Subcutaneous abdominal adipose tissue (tissue), 5 donors: ENCODE measurements around the gene SCARF2.
A peak's percentile ranks its signal among the peaks of the same experiment; 100 is the strongest.

ENCODE experiments used
- H3K27ac ChIP-seq: one replicate; pipeline ENCODE4 v1.7.0; 2013; ENCODE audit warnings: low read depth, mild to moderate bottlenecking, inconsistent platforms, low read length, moderate library complexity
- H3K27me3 ChIP-seq, 5 donors: one replicate each; pipeline ENCODE4 v1.7.0; 2013; ENCODE audit warnings: low read length in 5 of 5, inconsistent platforms in 1 of 5; ENCODE audit not compliant: control insufficient read depth in 5 of 5, insufficient read depth in 4 of 5
- H3K36me3 ChIP-seq, 5 donors: one replicate each; pipeline ENCODE4 v1.7.0; 2013; ENCODE audit warnings: low read length in 5 of 5; ENCODE audit not compliant: control insufficient read depth in 5 of 5, insufficient read depth in 5 of 5
- H3K4me1 ChIP-seq, 5 donors: one replicate each; pipeline ENCODE4 v1.7.0; 2013; ENCODE audit warnings: low read length in 5 of 5, mild to moderate bottlenecking in 3 of 5, moderate library complexity in 1 of 5; ENCODE audit not compliant: control insufficient read depth in 5 of 5, insufficient read depth in 5 of 5
- H3K4me3 ChIP-seq, 5 donors: one replicate each; pipeline ENCODE4 v1.7.0; 2013; ENCODE audit warnings: low read length in 5 of 5, low read depth in 1 of 5
- H3K9ac ChIP-seq, 5 donors: one replicate each; pipeline ENCODE4 v1.7.0; 2013; ENCODE audit warnings: low read length in 5 of 5, mild to moderate bottlenecking in 4 of 5, moderate library complexity in 3 of 5
- H3K9me3 ChIP-seq, 5 donors: one replicate each; pipeline ENCODE4 v1.7.0; 2013; ENCODE audit warnings: low read length in 5 of 5; ENCODE audit not compliant: control insufficient read depth in 5 of 5
- donor health status: healthy.
- donor health status: healthy.
- donor health status: healthy.
- donor health status: healthy.
- donor health status: healthy.

SCARF2 gene

DNA sequence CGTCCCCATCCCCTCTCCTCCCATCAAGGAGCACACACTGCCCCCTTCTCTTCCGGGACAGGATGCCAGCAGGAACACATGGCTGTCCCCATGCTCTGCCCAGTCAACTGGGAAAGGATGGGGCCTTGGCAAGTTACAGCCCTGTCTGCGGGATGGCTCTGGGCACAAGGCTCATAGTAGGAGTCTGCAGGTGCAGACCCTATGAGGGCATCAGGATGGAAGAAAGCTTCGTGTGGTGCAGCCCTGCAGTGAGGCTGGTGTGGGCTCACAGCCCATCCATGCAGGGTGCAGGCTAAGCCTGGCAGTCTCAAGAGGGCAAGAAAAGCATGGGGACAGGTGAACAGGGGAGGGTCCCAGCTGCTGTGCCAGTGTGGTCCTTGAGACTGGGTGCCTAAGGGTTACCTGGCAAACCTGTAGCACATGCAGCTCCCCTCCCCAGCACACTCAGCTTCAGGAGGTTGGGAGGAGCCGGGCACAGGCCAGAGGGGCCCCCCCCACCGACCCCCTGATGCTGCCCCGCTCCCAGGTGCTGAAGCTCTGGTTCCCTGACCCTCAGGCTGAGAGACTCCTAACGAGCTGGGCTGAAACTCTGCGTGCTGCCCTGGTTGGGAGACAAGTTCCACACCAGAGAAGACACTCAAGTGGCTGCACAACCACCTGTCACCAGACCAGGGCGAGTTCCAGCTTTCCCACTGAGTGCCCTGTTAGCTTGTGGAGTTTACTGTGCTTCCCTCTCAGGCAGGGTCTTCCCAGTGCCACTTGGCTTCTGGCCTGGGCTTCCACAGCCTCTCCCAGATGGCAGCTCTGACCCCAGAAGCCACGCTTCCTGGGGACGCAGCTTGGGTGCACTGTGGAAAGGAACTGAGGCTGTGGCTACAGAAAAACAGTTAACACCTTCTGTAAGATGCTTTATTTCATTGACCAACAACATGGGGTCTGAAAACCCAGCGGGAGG, 3.3 kb upstream of the SCARF2 start:
- Histone ChIP-seq H3K27me3 (peaks cover 0 to 6% (median under 1%) of the 10 kb centered on the region in 5 donors), H3K9ac (peak overlapping the region in 1 of 5 donors; percentile 8), H3K4me1 (peaks cover 0 to 44% (median 33%) of the 10 kb centered on the region in 5 donors), H3K36me3 (peaks cover 0 to 52% (median 30%) of the 10 kb centered on the region in 5 donors), H3K27ac (no peak overlapping the region), H3K4me3 (no peak overlapping the region), H3K9me3 (no peaks in the 10 kb centered on the region)

DNA sequence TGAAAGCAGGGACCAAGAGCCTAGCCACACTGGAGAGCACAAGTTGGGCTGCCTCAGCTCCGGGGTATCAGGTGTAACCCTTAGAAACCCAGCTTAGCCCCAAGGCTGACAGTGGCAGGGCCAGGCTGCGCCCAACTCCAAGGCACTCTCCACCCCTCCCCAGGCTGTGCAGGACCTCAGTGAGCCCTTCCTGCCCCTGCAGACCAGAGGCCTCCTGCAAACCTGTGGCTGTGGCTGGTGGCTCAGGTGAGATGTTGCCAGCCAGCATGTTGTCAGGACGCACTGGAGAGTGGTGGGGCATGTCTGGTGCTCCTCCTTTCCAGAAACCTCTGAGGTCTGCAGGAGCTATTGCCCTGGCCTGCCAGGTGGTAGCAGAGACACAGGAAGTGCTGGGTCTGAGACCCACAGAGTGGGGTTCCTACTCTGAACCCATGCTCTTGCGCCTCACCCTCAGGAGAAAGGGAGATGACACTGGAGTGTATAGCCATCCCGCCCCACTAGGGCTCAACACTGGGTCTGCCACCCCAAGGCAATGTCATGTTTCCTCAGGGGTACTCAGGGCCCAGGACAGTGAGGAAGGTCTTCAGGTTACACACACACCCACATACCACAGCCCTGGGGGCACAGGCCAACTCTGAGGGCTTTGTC, 2.4 kb upstream of the SCARF2 start:
- Histone ChIP-seq H3K27ac (no peak overlapping the region), H3K4me1 (peaks cover 0 to 52% (median 40%) of the 10 kb centered on the region in 5 donors), H3K9me3 (no peaks in the 10 kb centered on the region), H3K36me3 (peaks cover 0 to 44% (median 24%) of the 10 kb centered on the region in 5 donors), H3K27me3 (peaks cover 0 to 10% (median 2%) of the 10 kb centered on the region in 5 donors), H3K4me3 (no peak overlapping the region), H3K9ac (no peak overlapping the region)

DNA sequence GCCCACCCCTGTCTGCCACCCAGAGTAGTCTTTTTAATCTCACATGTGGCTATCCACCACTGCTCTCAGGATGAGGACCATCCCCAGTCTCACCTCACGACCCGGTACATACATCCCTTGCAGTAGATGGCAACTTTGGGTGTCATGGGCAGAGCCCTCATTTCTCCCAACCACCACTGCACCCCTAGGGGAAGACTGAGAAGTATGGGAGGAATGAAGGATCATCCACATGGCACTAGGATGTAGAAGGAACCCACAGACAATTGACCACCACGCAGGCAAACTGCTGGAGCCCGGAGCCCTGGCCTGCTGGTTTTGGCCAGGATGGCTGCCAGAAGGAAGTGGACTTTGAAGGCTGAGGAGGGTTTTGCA, 1.9 kb upstream of the SCARF2 start:
- Histone ChIP-seq H3K27ac (no peak overlapping the region), H3K4me3 (no peak overlapping the region), H3K9me3 (no peaks in the 10 kb centered on the region), H3K4me1 (peaks cover 0 to 53% (median 40%) of the 10 kb centered on the region in 5 donors), H3K27me3 (peaks cover 0 to 10% (median 2%) of the 10 kb centered on the region in 5 donors), H3K36me3 (peaks cover 0 to 39% (median 19%) of the 10 kb centered on the region in 5 donors), H3K9ac (no peak overlapping the region)

DNA sequence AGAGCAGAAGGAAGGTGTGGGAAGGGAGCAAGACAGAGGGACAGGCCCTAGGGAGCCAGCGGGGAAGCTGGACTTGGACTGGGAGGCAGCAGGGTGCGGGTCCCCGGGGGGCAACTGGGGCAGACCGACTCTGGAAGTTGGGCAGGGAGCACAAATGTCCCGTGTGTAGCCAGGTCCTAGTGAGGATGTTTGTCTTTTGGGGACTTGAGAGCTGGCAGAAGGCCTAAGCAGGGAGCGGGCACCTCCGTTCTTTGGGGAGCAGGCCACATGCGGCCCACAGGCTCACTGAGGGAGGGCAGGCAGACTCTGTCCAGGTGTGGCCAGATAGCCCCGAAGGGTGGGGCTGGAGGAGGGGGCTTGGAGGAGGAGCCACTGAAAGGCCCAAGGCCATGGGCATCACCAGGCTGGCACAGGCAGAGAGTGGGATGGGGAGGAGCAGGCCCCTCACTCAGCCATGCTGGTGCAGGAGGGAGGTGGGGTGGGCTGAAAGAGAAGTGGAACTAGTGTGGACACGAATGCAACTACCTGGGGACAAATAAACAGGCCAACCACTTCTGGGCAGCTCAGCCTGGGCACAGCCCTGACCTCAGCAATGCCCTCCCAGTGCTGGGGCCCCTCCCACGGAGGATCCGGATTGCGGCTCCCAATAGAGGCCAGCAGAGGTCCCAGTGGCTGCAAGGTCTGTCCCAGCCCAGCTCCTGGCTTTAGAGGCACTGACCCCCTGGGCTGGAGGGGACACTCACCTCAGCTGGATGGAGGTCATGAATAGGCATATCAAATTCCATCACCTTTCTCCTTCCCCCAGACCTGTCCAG, 1.3 kb upstream of the SCARF2 start:
- Histone ChIP-seq H3K9me3 (no peaks in the 10 kb centered on the region), H3K36me3 (peaks cover 0 to 32% (median 13%) of the 10 kb centered on the region in 5 donors), H3K27ac (no peak overlapping the region), H3K9ac (peak overlapping the region in 1 of 5 donors; percentile 82), H3K4me1 (peaks cover 0 to 53% (median 40%) of the 10 kb centered on the region in 5 donors), H3K27me3 (peaks cover 0 to 10% (median 2%) of the 10 kb centered on the region in 5 donors), H3K4me3 (peak overlapping the region in 4 of 5 donors; percentile 56 to 78 (median 66))

DNA sequence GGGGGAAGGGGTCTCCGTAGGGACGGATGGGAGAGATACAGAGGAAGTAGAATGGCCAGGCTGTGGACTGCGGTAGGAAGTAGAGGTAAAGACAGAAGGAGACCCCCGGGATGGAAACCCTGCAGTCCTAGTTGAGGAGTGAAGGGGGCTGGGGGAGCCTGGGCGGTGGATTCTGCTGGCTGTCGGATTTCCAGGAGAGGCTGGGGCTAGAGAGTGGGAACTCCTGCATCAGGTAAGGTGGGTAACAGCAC, 727 bp upstream of the SCARF2 start:
- Histone ChIP-seq H3K9me3 (no peaks in the 10 kb centered on the region), H3K27ac (no peak overlapping the region), H3K36me3 (peaks cover 0 to 29% (median 12%) of the 10 kb centered on the region in 5 donors), H3K9ac (peak overlapping the region in 3 of 5 donors; percentile 23 to 82 (median 73)), H3K27me3 (peaks cover 0 to 10% (median 2%) of the 10 kb centered on the region in 5 donors), H3K4me1 (peaks cover 0 to 53% (median 40%) of the 10 kb centered on the region in 5 donors), H3K4me3 (peak overlapping the region; percentile 56 to 78 (median 67))

DNA sequence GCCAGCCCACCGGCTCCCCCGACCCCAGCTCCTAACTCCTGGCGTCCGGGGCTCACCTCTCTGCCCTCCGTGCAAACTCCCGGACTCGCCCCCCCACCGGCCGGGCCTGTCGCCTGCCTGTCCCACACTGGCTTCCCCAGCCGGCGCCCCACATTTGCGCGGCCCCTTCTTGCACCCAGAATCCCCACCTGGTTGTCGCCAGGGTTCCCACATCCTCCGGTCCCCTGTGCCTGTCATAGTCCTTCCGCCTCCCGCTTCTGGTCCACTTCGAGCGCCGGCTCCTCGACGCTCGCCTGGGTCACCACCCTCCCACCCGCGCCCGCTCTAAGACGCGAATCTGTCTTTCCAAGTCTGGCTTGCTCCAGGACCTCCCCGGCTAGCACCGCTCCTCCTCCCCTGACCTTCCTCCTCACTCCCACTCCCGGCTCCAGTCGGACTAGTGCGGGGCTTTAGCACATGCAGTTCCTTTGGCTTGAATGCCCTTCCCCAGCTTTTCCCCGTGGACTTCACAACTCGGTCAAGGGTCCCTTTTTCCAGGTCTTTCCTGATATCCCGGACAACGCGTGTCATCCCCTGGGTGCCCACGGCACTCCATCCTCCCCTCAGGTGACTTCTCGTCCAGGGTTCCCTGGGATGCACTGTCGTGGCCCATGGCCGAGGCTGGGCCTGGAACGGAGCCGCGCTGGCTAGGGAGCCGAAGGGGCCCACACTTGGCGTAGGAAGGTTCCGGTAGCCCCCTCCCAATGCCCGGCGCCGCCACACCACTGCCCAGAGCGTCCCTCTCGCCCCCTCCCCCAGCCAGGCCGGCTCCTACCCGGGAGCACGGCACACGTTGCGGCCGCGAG, 635 bp downstream of the SCARF2 start:
- peak overlapping the region; percentile 59 to 78 (median 68) for H3K4me3 ChIP-seq
- H3K9me3 ChIP-seq = no peaks in the 10 kb centered on the region
- peak overlapping the region in 3 of 5 donors; percentile 31 to 84 (median 78) for H3K9ac ChIP-seq
- H3K4me1 ChIP-seq = peaks cover 0 to 49% (median 37%) of the 10 kb centered on the region in 5 donors
- H3K27ac ChIP-seq = no peak overlapping the region
- H3K36me3 ChIP-seq = peaks cover 0 to 15% (median 3%) of the 10 kb centered on the region in 5 donors
- peaks cover 0 to 13% (median 2%) of the 10 kb centered on the region in 5 donors for H3K27me3 ChIP-seq

DNA sequence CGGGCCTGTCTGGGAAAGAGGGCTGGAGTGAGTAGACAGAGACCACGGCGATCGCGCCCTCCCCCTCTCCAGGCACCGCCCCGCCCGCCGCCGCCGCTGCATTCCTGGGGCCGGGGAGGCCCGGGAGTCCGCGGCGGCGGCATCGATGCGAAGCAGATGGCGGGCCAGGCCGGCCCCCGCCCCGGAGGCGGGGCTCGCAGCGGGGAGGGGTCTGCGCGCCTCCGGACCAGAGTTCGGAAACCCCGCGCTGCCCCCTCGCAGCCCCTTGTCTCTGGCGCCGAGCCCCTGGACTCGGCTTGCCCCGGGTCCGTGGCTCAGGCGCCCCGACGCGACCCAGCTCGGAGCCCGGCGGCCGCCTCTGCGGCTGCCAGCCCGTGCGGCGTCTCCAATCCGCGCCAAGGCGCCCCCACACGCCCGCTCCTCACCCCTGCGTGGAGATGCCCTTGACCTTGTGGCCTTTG, 1.3 kb downstream of the SCARF2 start:
- H3K36me3 ChIP-seq = peaks cover 0 to 11% (median 0%) of the 10 kb centered on the region in 5 donors
- H3K27ac ChIP-seq = no peak overlapping the region
- H3K9ac ChIP-seq = peak overlapping the region in 3 of 5 donors; percentile 31 to 84 (median 78)
- H3K9me3 ChIP-seq = no peaks in the 10 kb centered on the region
- H3K4me1 ChIP-seq = peaks cover 0 to 43% (median 33%) of the 10 kb centered on the region in 5 donors
- peak overlapping the region in 4 of 5 donors; percentile 59 to 78 (median 68) for H3K4me3 ChIP-seq
- H3K27me3 ChIP-seq = peaks cover 0 to 14% (median 2%) of the 10 kb centered on the region in 5 donors

DNA sequence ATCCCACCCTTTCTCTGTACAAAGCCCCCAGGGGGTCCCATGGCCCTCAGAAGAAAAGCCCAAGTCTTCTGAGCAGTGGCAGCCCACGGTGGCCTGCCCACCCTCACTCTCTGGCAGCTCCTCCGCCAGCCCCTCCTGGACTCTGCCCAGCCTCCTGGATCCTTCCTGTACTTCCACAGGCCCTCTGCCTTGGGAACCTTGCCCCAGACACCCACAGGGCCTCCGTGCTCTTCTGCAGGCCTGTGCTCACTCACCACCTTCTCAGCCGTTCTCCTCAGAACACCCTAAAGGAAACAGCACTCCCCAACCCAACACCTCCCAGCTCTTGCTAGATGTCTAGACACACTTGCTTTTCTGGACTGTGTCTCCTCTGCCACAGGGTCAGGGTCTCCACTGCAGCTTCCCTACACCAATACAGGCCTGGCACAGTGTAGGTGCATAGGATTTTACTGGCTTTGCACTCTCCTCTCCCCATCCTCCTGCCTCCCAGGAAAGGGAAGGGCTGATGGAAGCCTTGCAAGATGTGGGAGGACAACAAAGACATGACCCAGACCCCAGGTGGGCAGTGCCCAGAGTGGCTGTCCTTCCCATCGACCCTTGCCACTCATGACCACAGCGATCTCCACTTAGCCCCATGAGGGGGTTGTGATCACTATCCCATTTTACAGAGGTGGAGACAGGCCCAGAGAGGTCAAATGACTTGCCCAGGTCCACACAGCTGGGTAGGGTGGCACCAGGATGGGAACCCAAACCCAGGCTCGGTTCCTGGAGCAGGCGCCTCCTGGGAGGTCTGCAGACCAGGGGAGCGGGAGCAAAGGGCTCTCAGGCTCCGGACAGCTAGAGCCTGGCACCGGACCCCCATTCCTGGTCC, 2.0 kb downstream of the SCARF2 start:
- Histone ChIP-seq H3K36me3 (peaks cover 0 to 8% (median 0%) of the 10 kb centered on the region in 5 donors), H3K27me3 (peaks cover 0 to 14% (median 2%) of the 10 kb centered on the region in 5 donors), H3K4me3 (peak overlapping the region; percentile 49 to 78 (median 59)), H3K9me3 (no peaks in the 10 kb centered on the region), H3K27ac (no peak overlapping the region), H3K4me1 (peaks cover 0 to 45% (median 38%) of the 10 kb centered on the region in 5 donors), H3K9ac (peak overlapping the region in 1 of 5 donors; percentile 59)
